ENCODE measurements around the gene THOC3.
"Not testable (repeated sequence)": the region's sequence is repeated elsewhere in the genome, so short reads cannot be mapped to it uniquely, and the experiment has no call there.

The THOC3 gene

DNA sequence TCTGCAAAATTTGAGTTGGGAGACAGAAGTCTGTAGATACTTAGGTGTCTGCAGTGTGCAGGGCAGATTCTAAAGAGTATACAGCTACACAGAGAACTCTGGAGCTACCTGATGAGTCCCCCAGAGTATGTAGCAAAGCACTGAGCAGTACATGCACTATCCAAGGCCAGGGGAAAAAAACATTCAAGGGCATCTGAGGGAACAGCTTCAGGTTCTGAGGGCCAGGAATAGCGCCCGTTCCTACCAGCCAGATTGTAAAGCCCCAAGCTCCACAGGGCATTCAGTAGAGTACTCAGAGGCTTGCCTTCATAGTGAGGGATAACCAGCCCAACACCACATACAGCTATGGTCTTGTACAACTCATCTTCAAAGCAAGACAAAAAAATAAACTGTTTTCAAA lies 27.5 kb downstream of the THOC3 start:
- DNase-seq (ENCODE audit: low spot score): not testable (repeated sequence)

DNA sequence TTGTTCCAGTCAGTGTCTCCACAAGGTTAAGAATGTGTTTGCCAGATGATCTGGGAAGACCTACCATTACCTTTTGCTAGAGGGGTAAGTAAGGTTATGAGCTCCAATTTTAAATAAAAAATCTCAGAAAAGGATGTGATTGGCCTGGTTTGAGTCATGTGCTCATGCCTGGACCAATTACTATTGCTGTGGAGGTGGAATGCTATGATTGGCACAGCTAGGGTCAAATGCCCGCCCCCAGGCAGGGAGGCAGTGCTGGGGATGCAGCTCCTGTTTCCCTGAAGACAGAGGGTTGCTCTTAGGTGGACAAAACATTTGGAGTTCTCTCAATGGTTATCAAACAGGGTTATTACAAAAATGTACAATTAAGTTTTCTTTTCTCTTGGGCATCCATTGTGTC lies 29.6 kb downstream of the THOC3 start:
- not testable (repeated sequence) for DNase-seq (ENCODE audit: low spot score)

DNA sequence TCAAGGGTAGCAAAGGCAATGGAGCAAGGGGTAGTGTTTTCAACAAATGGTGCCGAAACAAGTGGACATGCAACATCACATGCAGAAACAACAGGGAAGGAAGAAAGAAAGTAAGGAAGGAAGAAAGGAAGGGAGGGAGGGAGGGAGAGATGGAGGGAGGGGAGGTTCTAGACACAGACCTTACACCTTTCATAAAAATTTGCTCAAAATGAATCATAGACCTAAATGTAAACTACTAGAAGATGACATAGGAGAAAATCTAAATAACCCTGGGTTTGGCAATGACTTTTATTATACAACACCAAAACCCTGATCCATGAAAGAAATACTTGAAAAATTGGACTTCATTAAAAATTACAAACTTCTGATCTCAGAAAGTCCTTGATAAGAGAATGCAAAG lies 39.4 kb downstream of the THOC3 start:
- DNase-seq (ENCODE audit: low spot score): not testable (repeated sequence)

DNA sequence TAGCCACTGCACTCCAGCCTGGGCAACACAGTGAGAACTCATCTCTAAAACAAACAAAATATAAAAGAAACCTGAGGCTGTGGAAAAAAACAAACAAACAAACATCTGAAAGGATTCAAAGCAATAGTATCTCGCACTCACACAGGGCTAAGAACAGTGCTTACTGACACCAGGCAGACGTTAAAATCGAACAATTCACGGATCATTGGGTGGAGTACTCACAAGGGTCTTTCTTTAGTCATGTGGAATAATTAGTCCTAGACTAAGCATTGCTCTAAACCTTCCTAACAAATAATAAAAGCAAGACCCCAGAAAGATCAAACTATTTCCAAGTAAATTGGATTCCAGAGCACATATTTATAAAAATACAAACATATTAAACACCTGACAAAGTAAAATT lies 43.0 kb downstream of the THOC3 start:
- DNase-seq (ENCODE audit: low spot score): not testable (repeated sequence)

DNA sequence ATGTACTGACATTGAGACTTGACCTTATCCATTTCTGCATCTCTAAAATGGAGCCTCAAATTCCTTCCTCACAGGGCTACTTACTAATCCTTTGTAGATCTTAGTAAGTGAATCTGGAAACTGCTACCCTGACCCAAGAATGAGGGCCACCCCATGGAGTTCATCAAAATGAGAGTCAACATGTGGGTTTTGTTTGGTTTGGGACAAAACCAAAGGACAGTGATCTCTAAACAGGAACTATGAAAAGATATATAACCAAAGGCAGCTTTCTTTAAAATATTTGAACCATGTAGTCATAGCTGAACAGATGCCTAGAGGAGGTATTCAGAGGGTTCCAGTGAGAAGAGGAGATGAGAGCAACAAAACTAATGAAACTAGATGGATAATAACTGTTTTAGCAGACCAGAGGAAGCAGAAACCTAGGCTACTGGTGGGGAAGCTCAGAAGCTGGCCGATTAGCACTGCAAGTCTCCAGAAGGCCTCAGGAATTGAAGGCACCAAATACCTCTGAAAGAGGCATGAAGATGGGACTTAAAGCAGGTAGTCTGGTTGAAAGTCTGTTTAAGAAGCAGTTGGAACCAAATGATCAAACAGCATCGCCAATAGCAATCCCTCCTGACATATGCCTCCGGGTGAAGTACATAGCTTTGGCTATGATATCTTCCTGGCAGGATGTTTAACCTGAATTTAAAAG lies 45.8 kb downstream of the THOC3 start:
- DNase-seq (ENCODE audit: low spot score): peak; percentile 89

DNA sequence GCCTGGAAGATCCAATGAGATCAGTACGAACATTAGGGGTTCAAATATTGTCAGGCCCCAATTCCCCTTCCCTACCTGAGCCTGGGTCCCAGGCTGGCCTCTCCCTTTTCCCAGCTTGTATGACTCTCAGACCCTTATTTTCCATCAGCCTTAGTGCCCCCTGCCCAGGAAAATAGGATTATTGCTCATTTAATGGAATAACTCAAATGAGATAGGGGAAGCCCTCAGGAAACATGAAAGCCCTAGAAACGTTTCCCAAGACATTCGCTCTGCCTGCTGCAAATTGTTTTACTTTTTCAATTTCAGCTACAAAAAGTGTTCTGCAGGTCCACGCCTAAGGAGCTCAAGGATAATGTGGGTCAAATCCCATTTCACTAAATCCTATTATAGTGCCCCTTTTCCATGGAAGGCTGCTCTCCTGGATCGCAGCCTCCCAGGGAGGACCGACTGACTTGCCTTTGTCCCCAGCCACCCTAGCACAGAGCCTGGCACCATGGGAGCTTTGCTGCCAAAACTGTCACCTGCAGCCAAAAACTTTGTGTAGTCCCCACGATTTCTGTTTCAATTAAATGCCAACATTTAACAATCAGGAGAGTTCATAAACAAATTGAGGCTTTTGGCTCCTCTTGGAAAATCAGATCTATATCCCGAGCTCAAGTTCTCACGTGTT lies 46.9 kb downstream of the THOC3 start:
- DNase-seq (ENCODE audit: low spot score): no peak

DNA sequence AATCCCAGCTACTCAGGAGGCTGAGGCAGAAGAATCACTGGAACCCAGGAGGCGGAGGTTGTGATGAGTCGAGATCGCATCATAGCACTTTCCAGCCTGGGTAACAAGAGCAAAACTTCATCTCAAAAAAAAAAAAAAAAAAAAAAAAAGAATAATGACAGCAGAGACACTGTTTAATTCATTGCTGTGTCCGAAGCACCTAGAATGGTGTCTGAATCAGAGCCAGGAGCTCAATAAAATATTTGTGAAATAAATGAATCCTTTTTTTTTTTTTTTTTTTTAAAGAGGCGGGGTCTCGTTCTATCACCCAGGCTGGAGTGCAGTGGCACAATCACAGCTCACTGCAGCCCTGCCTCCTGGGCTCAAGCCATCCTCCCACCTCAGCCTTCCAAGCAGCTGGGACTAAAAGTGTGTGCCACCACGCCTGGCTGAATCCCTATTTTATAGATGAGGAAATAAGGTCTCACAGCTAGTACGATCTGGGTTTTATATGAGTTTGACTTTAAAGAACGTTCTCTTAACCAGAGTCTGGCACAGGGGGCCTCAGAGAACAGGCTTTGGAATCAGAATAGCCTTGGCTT lies 47.8 kb downstream of the THOC3 start:
- no peak for DNase-seq (ENCODE audit: low spot score)

DNA sequence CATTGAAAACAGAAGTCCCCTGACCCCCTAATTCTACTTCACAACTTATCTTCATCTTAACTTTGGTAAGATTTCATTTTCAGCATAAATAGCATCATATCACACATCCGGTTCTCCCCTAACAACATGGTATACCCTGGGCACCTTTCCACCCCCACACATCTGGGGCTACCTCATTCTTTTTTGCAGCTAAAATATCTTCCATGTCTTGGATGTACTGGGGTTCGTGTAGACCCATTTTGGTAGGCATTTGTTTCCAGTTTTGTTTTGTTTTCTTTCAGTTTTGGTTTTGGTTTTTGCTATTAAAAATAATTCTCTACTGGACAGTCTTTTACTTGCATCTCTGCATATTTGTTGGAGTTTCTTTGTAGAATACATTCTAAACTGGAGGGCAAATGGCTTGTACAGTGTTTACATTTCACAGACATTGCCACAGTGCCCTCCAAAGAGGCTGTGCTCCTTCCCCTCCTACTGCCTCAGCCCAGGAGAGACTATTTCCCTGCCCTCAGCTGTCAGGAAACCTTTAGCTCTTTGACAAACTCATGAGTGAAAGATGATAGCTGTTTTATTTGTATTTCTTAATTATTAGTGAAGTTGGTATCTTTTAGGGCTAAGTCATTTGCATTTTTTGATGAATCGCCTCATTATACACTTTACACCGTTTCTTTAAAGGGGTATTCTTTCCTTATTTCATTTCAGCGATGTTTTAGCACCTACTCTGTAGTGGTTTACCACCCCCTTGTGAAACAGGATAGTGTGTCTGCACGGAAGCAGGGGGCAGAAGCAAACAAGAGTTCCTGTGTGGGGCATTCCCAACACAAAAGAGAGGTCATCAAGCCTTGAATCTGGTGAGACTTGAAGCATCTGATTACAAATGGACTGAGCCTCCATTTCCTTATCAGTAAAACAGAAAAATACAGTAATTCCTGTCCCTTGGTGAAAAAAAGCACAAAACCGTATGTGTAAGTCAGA lies 52.8 kb downstream of the THOC3 start:
- DNase-seq (ENCODE audit: low spot score): not testable (repeated sequence)

DNA sequence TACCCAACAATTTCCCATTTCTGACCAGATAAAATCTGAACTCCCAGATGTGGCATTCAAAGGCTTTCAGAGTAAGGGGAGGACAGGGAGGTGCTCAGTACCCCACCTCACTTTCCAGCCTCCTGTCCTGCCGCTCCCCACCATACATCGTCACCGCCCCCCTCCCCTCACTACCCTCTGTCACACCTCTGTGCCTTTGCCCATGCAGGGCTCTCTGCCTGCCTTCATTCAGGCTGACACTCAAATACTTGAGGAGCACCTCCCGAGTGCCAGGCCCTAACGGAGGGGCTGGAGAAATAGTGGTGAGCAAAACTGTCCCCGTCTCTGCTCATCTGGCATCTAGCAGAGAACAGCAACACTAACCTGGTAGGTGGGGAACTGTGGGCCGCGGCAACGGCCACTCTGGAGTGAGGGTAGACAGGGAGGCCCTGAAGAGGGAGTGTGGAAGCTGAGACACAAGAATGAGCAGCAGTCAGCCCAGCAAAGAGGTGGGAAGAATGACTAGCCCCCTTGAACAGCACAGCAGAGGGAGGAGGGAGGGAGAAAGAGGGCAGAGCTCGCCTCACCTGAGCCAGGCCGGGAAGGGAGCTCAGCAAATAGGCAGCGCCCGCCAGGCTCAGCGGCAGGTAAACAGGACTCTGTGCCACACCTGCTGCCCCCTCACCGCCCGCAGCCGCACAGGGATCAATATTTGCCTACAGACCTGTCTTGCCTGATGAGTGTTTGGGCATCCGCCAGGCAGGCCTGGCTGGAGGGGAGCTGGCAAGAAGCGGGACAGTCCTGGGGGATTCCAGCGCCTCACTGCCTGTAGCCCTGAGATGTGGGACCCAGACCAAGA lies 54.1 kb downstream of the THOC3 start:
- DNase-seq (ENCODE audit: low spot score): not testable (repeated sequence)

DNA sequence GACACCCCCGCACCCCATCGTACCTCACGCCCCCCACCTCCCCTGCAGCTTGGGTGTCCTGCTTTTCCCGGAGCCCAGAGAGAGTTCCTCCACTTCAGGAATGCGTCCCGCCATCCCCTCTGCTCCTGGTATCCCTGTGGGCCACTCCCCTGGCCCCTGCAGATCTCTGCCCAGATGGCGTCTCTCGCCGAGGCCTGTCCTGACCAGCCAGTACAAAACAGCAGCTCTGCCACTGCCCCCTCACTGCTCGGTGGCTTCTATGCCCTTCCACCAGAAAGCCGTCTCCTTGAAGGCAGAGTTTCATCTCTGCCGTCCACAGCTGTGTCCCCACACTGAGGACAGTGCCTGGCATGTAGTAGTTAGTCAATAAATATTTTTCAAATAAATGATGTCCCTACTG lies 58.0 kb downstream of the THOC3 start:
- DNase-seq (ENCODE audit: low spot score): not testable (repeated sequence)
